ENCODE results near the gene TRAFD1.
"Not testable (repeated sequence)": the region's sequence is repeated elsewhere in the genome, so short reads cannot be mapped to it uniquely, and the experiment has no call there.

TRAFD1 gene

GRCh38 chr12:112096667-112097066, 28.7 kb upstream of the TRAFD1 start:
- peak; percentile 16 for DNase-seq (ENCODE audit: low read depth, low spot score)
- POLR2A ChIA-PET, result interaction anchor here (0.7 to 1.8 kb wide), 3 partner anchors 11 to 114 kb away, joined by 3 to 4 read pairs (median 3); partner anchors contain the start of gene TRAFD1

GRCh38 chr12:112097641-112098040, 27.7 kb upstream of the TRAFD1 start:
- DNase-seq (ENCODE audit: low read depth, low spot score), result no peak
- TF ChIP-seq CTCF (IDR thresholded peaks at IDR 0.05; ENCODE audit: insufficient read depth, low read length, missing control alignments), result no peak
- ChIA-PET CTCF (interaction anchor here (1.1 to 1.9 kb wide), 3 partner anchors 10 to 101 kb away, joined by 3 to 4 read pairs (median 3); no protein-coding TSS in a partner anchor), POLR2A (interaction anchor here (1.1 kb wide), 1 partner anchor 10 kb away, joined by 3 read pairs; no protein-coding TSS in a partner anchor)
- H3K4me3 ChIP-seq (ENCODE audit: low read depth, low read length), result no peak overlapping the region

More at GRCh38 chr12:112096667-112097066, 28.7 kb upstream of the TRAFD1 start:
- no peak overlapping the region for H3K4me3 ChIP-seq (ENCODE audit: low read depth, low read length)
- TF ChIP-seq CTCF (IDR thresholded peaks at IDR 0.05; ENCODE audit: insufficient read depth, low read length, missing control alignments), result no peak
- CTCF ChIA-PET, result interaction anchor here (1.0 kb wide), 1 partner anchor 8 kb away, joined by 3 read pairs; no protein-coding TSS in a partner anchor

GRCh38 chr12:112100500-112100899, 24.9 kb upstream of the TRAFD1 start:
- H3K4me3 ChIP-seq (ENCODE audit: low read depth, low read length); POLR2A ChIA-PET; DNase-seq (ENCODE audit: low read depth, low spot score): not testable (repeated sequence)
- CTCF ChIA-PET, result interaction anchor here (0.6 to 1.3 kb wide), 5 partner anchors 8 to 287 kb away, joined by 3 to 4 read pairs (median 3); no protein-coding TSS in a partner anchor

- POLR2A ChIA-PET, result no interaction called here
- CTCF ChIA-PET, result interaction anchor here (0.8 to 1.8 kb wide), 2 partner anchors 9 to 19 kb away, joined by 5 read pairs; no protein-coding TSS in a partner anchor
- no peak for DNase-seq (ENCODE audit: low read depth, low spot score)
- no peak overlapping the region for H3K4me3 ChIP-seq (ENCODE audit: low read depth, low read length)
- TF ChIP-seq CTCF (IDR thresholded peaks at IDR 0.05; ENCODE audit: insufficient read depth, low read length, missing control alignments), result no peak
Measured at GRCh38 chr12:112102127-112102526, 23.2 kb upstream of the TRAFD1 start.

- H3K4me3 ChIP-seq (ENCODE audit: low read depth, low read length); POLR2A ChIA-PET; DNase-seq (ENCODE audit: low read depth, low spot score): not testable (repeated sequence)
- CTCF ChIA-PET, result interaction anchor here (0.8 to 1.8 kb wide), 2 partner anchors 8 to 19 kb away, joined by 5 read pairs; no protein-coding TSS in a partner anchor
Measured at GRCh38 chr12:112102746-112103145, 22.6 kb upstream of the TRAFD1 start.

GRCh38 chr12:112103758-112104503, 21.4 kb upstream of the TRAFD1 start:
- POLR2A ChIA-PET, result interaction anchor here (0.6 kb wide), 1 partner anchor 62 kb away, joined by 3 read pairs; no protein-coding TSS in a partner anchor
- H3K4me3 ChIP-seq (ENCODE audit: low read depth, low read length), result no peak overlapping the region
- no peak for DNase-seq (ENCODE audit: low read depth, low spot score)
- TF ChIP-seq CTCF (IDR thresholded peaks at IDR 0.05; ENCODE audit: insufficient read depth, low read length, missing control alignments), result no peak
- CTCF ChIA-PET, result interaction anchor here (1.2 to 1.8 kb wide), 2 partner anchors 7 to 18 kb away, joined by 3 to 5 read pairs; no protein-coding TSS in a partner anchor

- ChIA-PET CTCF (interaction anchor here (0.8 kb wide), 1 partner anchor 27 kb away, joined by 3 read pairs; no protein-coding TSS in a partner anchor), POLR2A (interaction anchor here (1.6 kb wide), 1 partner anchor 19 kb away, joined by 4 read pairs; no protein-coding TSS in a partner anchor)
- TF ChIP-seq CTCF (IDR thresholded peaks at IDR 0.05; ENCODE audit: insufficient read depth, low read length, missing control alignments), result no peak
- no peak overlapping the region for H3K4me3 ChIP-seq (ENCODE audit: low read depth, low read length)
- no peak for DNase-seq (ENCODE audit: low read depth, low spot score)
Measured at GRCh38 chr12:112105891-112106290, 19.5 kb upstream of the TRAFD1 start.

Measured in AG04449 (cell line).